Inferior parietal cortex (tissue), 1 donor: Measurements from ENCODE around the gene TST.

Experiments
- DNase-seq: peaks from one replicate; pipeline ENCODE4 v3.0.0-alpha.2; 2016; ENCODE audit errors: extremely low spot score

Gene TST

GRCh38 chr22:37032535-37033460 is 13.6 kb upstream of the TST start:
- no peak for DNase-seq

GRCh38 chr22:37032134-37032534 is 12.9 kb upstream of the TST start:
- no peak for DNase-seq

- no peak for DNase-seq
These were observed 11.5 kb upstream of the TST start for GRCh38 chr22:37030560-37031281.

- DNase-seq: no peak
These were observed 9.7 kb upstream of the TST start for GRCh38 chr22:37028692-37029674.

GRCh38 chr22:37027556-37027955 is 8.3 kb upstream of the TST start:
- no peak for DNase-seq

- no peak for DNase-seq
These were observed 7.1 kb upstream of the TST start for GRCh38 chr22:37026325-37026724.

- no peak for DNase-seq
These were observed 6.3 kb upstream of the TST start for GRCh38 chr22:37025500-37026070.

- no peak for DNase-seq
These were observed 5.3 kb upstream of the TST start for GRCh38 chr22:37024339-37025157.

- DNase-seq: no peak
These were observed 4.6 kb upstream of the TST start for GRCh38 chr22:37023743-37024338.

- DNase-seq: no peak
These were observed 3.5 kb upstream of the TST start for GRCh38 chr22:37022483-37023337.

- DNase-seq: peak; percentile 52
These were observed 2.6 kb upstream of the TST start for GRCh38 chr22:37021710-37022482.

GRCh38 chr22:37021041-37021440 is 1.8 kb upstream of the TST start:
- DNase-seq: no peak

GRCh38 chr22:37020192-37020479 is 889 bp upstream of the TST start:
- peak; percentile 22 for DNase-seq

- DNase-seq: peak; percentile 14
These were observed 385 bp downstream of the TST start for GRCh38 chr22:37018815-37019308.

- DNase-seq: no peak
These were observed 997 bp downstream of the TST start for GRCh38 chr22:37018086-37018814.

GRCh38 chr22:37017356-37017755 is 1.9 kb downstream of the TST start:
- DNase-seq: no peak

- DNase-seq: no peak
These were observed 2.9 kb downstream of the TST start for GRCh38 chr22:37016134-37016910.
